DOHH2 (cell line): ENCODE data around the gene REEP6.

Experiments used
- CTCF ChIP-seq: fragments of 200-600 bp; sonication (generic); IDR thresholded peaks from one replicate; pipeline ENCODE4 v1.5.1; 2014; ENCODE audit warnings: antibody characterized with exemption, mild to moderate bottlenecking, low read depth, low read length; ENCODE audit not compliant: poor library complexity, severe bottlenecking
- EZH2phosphoT487 ChIP-seq: fragments of 200-600 bp; sonication (generic); IDR thresholded peaks from 2 replicates; pipeline ENCODE4 v1.6.1; 2017; ENCODE audit warnings: borderline replicate concordance, mild to moderate bottlenecking, antibody characterized with exemption, low read length, moderate library complexity, mixed read lengths

- TF ChIP-seq EZH2phosphoT487 (no peak), CTCF (no peak)
These were observed 29.1 kb upstream of the REEP6 start for GRCh38 chr19:1461862-1462261.
